Activated naive CD4-positive, alpha-beta T cell treated with anti-CD3 and anti-CD28 coated beads, Interleukin-2, amount 50 U/mL, for 16 hours (primary cell): ENCODE measurements around the gene PTPRN2.
"Not testable (repeated sequence)": the region's sequence is repeated elsewhere in the genome, so short reads cannot be mapped to it uniquely, and the experiment has no call there.

Experiments
- DNase-seq: peaks from one replicate; pipeline ENCODE4 v3.0.0-alpha.2; 2020

PTPRN2 gene

GRCh38 chr7:158054081-158054480 is 533.5 kb downstream of the PTPRN2 start:
- no peak for DNase-seq

GRCh38 chr7:158053183-158053915 is 534.3 kb downstream of the PTPRN2 start:
- DNase-seq = no peak

- DNase-seq = no peak
These were observed 535.1 kb downstream of the PTPRN2 start for GRCh38 chr7:158052381-158053060.

- no peak for DNase-seq
These were observed 535.8 kb downstream of the PTPRN2 start for GRCh38 chr7:158051776-158052175.

- no peak for DNase-seq
These were observed 536.5 kb downstream of the PTPRN2 start for GRCh38 chr7:158050978-158051651.

- DNase-seq = no peak
These were observed 537.1 kb downstream of the PTPRN2 start for GRCh38 chr7:158050441-158050977.

GRCh38 chr7:158049271-158049670 is 538.4 kb downstream of the PTPRN2 start:
- no peak for DNase-seq

GRCh38 chr7:158048569-158048968 is 539.1 kb downstream of the PTPRN2 start:
- no peak for DNase-seq

- no peak for DNase-seq
These were observed 540.1 kb downstream of the PTPRN2 start for GRCh38 chr7:158047391-158048059.

- not testable (repeated sequence) for DNase-seq
These were observed 541.4 kb downstream of the PTPRN2 start for GRCh38 chr7:158046246-158046645.

GRCh38 chr7:158044482-158044823 is 543.2 kb downstream of the PTPRN2 start:
- DNase-seq = no peak

- DNase-seq = no peak
These were observed 543.8 kb downstream of the PTPRN2 start for GRCh38 chr7:158043551-158044481.

- DNase-seq = no peak
These were observed 545.3 kb downstream of the PTPRN2 start for GRCh38 chr7:158042156-158042880.

GRCh38 chr7:158040199-158040598 is 547.4 kb downstream of the PTPRN2 start:
- DNase-seq = no peak

- DNase-seq = no peak
These were observed 548.4 kb downstream of the PTPRN2 start for GRCh38 chr7:158039270-158039669.

GRCh38 chr7:158037211-158037610 is 550.4 kb downstream of the PTPRN2 start:
- DNase-seq = no peak

GRCh38 chr7:158035343-158035742 is 552.3 kb downstream of the PTPRN2 start:
- DNase-seq = no peak

GRCh38 chr7:158034571-158034970 is 553.1 kb downstream of the PTPRN2 start:
- no peak for DNase-seq

- not testable (repeated sequence) for DNase-seq
These were observed 553.7 kb downstream of the PTPRN2 start for GRCh38 chr7:158033925-158034324.

GRCh38 chr7:158033196-158033595 is 554.4 kb downstream of the PTPRN2 start:
- DNase-seq = no peak

GRCh38 chr7:158032561-158033115 is 555.0 kb downstream of the PTPRN2 start:
- DNase-seq = no peak
